GM18519 (cell line): ENCODE data around the gene PCSK5.
"Not testable (repeated sequence)": the region's sequence is repeated elsewhere in the genome, so short reads cannot be mapped to it uniquely, and the experiment has no call there.

Experiments used
- ATAC-seq: cut with Tn5 transposase; IDR thresholded peaks from one replicate; pipeline ENCODE4 v1.9.1; 2021; ENCODE audit warnings: mild to moderate bottlenecking, moderate library complexity; ENCODE audit not compliant: unreplicated experiment, low FRiP score

Gene PCSK5

GRCh38 chr9:76038431-76038830 is 148.0 kb downstream of the PCSK5 start:
- no peak for ATAC-seq

DNA sequence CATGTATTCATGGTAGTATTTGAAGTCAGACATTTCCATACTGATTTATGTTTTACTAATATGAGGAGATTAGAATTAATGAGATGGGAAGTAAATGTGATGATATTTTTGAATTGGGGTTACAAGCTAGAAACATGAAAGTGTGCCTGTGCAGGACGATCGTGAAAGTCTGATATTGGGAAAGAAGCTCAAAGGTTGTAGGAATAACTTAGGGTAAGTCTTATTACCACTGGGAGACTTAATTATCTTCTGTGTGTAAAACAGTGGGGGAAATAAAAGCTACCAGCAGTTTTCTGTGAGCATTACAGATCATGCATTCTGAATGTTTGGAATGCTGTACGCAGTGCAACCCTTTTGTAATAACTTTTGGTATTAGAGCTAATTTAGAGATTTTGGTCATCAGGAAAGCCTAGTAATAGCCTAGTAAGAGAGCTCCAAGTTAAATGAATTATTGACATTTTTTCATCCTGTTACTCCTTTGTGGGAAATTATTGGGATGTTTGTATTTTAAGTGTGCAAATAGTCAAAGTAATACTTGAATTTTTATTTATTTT is 153.9 kb downstream of the PCSK5 start:
- ATAC-seq: no peak

GRCh38 chr9:76045221-76045620 is 154.7 kb downstream of the PCSK5 start:
- ATAC-seq: no peak

DNA sequence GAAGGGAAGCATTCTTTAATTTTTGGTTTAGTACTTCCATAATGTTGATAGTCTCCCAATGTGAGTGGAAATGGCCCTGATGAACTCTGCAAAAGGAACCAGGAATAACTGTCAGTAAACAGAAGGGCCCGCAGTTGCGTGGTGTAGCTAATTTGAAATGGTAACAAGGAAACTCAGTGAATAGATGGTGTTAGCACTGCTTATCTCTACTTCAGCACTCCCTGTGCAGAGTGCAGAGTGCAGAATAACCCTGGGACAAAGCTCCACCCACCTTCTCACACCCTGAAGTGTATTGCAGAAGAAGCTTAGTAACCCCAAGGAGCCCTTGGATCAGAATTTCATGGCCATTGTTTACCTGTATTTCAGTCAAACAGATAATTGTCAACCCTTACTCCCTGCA is 158.9 kb downstream of the PCSK5 start:
- no peak for ATAC-seq

GRCh38 chr9:76067696-76068095 is 177.2 kb downstream of the PCSK5 start:
- ATAC-seq: no peak

DNA sequence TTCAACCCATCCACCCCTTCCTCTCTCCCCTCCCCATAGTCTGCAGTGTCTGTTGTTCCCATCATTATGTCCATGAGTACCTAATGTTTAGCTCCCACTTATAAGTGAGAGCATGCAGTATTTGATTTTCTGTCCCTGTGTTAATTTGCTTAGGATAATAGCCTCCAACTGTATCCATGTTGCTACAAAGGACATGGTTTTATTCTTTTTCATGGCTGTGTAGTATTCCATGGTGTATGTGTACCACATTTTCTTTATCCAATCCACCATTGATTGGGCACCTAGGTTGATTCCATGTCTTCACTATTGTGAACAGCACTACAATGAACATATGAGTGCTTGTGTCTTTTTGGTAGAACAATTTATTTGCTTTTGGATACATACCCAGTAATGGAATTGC is 187.1 kb downstream of the PCSK5 start:
- no peak for ATAC-seq

- not testable (repeated sequence) for ATAC-seq
Measured at GRCh38 chr9:76081281-76081680, 190.8 kb downstream of the PCSK5 start.

- no peak for ATAC-seq
Measured at GRCh38 chr9:76082057-76082456, 191.6 kb downstream of the PCSK5 start.

- ATAC-seq: no peak
Measured at GRCh38 chr9:76085596-76085995, 195.1 kb downstream of the PCSK5 start.

GRCh38 chr9:76086539-76086938 is 196.1 kb downstream of the PCSK5 start:
- no peak for ATAC-seq

- ATAC-seq: no peak
Measured at GRCh38 chr9:76087976-76088375, 197.5 kb downstream of the PCSK5 start.

GRCh38 chr9:76090330-76090729 is 199.9 kb downstream of the PCSK5 start:
- no peak for ATAC-seq

- no peak for ATAC-seq
Measured at GRCh38 chr9:76090909-76091308, 200.4 kb downstream of the PCSK5 start.

DNA sequence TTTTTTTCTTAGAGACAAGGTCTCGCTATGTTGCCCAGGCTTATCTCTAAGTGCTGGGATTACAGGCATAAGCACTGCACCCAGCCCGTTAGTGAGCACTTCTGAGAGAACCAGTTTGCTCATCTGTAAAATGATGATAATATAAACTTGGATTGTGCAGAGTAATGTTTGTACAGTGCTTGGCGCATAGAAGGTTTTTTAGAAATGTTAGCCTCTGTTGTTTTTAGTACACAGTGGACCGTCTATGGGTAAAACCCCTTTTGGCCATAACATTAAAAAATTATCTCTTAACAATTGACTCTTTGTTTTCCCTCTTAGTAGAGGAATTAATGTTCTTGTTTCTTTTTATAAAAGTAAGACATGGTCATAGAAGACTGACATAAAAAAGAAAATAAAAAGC is 202.1 kb downstream of the PCSK5 start:
- no peak for ATAC-seq

- no peak for ATAC-seq
Measured at GRCh38 chr9:76095585-76095984, 205.1 kb downstream of the PCSK5 start.

DNA sequence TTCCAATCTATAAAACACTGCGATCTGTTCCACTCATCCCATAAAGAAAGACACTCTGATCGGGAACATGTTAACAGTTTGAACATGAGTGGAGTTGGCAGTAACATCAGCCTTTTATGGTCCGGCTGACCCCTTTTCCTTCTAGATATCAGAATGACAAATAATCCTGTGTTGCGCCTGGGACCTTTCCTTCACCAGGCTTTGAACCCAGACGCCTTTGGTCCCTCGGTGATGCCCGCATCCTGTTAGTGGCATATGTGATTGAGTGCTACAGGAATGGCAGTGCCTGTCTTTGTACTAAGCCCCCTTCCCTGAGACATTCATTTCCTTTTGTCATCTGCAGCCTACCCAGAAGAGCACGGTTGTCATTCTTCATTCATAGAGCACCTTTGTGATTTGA is 209.0 kb downstream of the PCSK5 start:
- no peak for ATAC-seq

DNA sequence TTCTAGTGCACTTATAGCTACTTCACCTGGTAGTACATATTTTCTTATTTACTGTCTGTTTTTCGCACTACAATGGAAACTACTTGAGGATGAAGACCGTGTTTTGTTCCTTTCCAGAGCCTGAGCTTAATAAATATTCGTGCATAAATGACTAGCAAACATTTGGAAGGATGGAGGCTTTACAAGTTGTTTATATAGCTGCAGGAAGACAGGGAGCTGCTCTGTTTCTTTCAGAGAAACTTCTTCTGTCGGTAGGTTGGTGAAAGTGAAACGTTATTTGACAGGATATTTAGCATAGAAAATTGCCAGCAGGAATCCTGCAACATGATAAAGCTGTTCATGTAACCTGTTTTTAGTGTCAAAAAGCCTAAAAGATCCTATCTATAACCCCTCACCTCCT is 210.6 kb downstream of the PCSK5 start:
- no peak for ATAC-seq

- ATAC-seq: no peak
Measured at GRCh38 chr9:76101491-76101890, 211.0 kb downstream of the PCSK5 start.

DNA sequence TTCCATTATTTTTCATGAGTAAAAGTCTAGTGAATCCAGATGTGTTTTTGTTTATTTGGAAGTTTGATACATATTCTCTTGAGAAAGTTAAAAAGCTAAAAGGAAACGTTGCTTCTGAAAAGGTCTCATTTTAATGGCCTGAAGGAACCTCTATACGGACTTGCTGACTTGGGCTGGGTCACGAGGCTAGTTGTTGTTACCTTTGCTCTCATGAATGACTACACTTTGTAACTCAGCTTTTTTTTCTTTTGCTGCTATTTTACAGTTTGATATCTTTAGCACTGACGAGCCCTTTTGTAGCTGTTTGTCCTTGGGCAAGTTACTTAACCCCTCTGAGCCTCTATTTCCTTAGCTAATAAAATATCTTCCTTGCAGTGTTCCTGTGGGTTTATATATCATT is 211.5 kb downstream of the PCSK5 start:
- no peak for ATAC-seq

- no peak for ATAC-seq
Measured at GRCh38 chr9:76103531-76104315, 213.2 kb downstream of the PCSK5 start.

- ATAC-seq: no peak
Measured at GRCh38 chr9:76107482-76107881, 217.0 kb downstream of the PCSK5 start.

DNA sequence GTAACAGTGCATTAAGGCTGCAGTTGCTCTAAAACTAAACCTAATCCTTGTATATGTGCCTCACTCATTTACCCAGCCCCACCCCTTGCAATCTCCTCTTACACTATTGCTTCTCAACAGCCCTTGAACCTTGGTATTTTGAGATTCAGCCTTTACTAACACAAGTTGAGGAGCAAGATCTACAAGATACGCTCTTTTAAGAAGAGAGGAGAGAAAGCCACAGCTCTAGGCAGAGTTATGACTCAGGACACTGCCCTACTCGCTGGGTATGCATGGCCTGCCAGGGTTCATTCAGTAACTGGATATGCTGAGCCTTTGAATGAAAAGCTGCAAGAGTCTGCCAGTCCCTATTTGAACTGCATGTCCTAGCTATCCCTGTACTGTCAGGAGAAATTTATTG is 219.5 kb downstream of the PCSK5 start:
- no peak for ATAC-seq
